Stimulated activated CD8-positive, alpha-beta memory T cell treated with anti-CD3 and anti-CD28 coated beads, Interleukin-7, amount 100 ng/mL, for 24 hours (primary cell): Measurements from ENCODE around the gene TMEM163.
"Not testable (repeated sequence)": the region's sequence is repeated elsewhere in the genome, so short reads cannot be mapped to it uniquely, and the experiment has no call there.

Experiments
- DNase-seq: peaks from one replicate; pipeline ENCODE4 v3.0.0-alpha.2; 2020; ENCODE audit warnings: low read depth

The TMEM163 gene

DNA sequence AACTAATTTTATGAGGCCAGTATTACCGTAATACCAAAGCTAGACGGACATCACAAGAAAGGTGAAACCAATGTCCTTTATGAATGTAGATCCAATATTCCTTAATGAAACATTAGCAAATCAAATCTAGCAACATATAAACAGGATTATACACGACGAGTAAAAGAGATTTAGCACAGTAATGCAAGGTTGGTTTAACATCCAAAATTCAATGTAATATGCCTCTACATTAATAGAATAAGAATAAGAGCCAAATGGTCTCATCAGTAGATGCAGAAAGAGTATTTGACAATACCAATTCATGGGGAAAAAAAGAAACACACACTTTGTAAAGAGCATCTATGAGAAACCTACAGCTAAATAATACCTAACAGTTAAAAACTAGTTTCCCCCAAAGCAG, 99.5 kb downstream of the TMEM163 start:
- DNase-seq, result no peak

DNA sequence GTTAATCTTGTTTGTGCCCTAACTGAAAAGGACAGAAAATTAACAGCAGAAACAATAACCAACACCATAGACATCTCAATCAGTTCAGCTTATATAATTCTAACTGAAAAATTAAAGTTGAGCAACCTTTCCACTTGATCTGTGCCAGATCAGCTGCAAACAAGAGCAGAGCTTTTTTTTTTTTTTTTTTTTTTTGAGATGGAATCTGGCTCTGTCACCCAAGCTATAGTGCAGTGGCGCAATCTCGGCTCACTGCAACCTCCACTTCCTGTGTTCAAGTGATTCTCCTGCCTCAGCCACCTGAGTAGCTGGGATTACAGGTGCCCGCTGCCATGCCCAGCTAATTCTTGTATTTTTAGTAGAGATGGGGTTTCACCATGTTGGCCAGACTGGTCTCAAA, 103.3 kb downstream of the TMEM163 start:
- DNase-seq, result not testable (repeated sequence)

DNA sequence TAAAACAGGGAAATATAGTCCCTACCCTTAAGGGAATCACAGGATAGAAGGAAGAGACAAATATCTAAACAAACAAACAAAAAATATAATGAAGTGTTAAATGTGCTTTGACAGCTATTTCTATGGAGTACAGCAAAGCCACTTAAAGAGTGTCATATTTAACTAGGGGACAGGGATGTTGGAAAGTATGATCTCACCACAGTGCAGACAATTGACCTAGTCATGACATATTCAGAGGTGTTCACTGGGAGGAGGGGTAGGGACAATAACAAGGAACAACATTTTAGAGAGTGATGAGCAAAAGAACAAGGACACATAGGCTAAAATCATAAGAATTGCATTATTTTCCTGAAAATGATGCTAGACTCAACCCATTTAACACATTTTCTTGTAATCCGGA, 107.5 kb downstream of the TMEM163 start:
- DNase-seq, result no peak

DNA sequence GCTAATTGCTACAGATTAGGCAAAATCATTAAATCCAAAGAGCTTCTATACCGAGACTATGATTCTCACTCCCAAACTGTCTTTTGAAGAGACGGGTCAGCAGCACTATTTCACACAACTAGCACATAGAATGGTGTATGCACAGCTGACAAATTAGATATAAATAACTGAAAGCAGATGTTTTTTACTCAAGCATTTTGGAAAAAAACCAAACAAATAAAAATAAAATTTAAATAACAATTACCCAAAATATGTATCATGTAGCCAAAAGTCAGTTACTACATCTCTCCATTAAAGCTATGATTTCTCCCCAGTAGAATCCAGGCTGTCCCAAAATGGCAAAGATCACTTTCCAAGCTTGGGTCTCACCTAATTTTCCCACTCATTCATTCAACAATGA, 107.9 kb downstream of the TMEM163 start:
- no peak for DNase-seq

DNA sequence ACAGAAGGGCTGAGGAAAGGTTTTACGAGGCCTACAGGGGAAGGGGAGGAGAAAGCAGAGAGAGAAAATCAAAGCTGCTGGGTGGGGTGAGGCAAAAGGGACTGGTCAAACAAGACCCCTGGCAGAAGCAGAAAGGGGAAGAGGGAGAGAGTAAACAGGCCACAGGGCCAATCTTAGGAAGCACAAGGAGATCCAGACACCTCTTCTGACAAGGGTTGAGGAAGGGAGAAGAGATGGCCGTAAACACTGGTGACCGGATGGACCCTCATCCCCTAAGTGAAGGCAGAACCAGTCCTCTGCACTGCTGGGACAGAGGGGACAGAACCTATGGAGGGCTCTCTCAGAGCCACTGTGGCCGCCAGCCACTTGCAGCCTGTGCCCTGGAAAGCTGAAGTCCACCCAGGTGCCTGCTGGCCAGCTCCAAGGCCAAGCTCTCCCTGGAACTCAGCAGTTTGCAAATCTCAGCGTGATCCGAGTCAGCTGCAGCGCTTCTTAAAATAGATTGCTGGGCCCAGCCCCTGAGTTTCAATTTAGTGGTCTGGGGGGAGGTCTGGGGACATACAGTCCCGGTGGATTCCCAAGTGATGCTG, 108.8 kb downstream of the TMEM163 start:
- no peak for DNase-seq

DNA sequence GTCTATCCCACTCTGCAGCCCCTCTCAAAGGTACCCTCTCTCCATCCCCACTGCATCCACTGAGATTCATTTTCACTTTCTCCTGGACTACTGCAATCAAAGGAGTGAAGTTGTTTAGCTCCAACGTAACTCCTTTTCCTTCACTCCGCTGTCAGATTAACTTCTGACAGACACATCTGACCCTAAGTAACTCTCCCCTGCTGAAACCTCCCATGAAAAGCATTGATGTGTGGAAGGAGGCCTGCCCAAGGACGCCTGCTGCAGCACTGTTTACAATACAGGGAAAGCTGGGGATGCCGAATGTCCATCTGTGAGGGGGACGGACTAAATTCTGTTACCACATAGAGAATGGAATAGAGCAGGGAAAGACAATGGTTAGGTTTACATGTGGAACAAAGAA, 114.8 kb downstream of the TMEM163 start:
- DNase-seq, result no peak

DNA sequence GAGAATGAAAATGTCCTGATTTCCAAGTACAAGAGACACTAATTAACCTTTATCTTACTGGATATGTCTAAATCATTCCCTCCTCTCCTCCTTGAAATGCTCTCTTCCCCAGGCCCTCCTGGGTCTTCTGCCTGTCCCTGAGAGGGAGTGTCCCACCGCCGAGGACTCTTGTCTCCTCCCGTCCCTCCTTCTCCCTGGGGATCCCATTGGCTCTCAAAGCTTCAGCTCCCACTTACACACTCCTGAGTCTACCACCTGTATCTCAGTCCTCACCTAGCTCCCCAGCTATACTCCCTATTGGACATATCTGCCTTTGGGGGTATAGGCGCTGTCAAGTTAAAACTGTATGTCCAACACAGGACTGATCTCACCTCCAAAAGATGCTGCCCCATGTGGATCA, 116.1 kb downstream of the TMEM163 start:
- no peak for DNase-seq

DNA sequence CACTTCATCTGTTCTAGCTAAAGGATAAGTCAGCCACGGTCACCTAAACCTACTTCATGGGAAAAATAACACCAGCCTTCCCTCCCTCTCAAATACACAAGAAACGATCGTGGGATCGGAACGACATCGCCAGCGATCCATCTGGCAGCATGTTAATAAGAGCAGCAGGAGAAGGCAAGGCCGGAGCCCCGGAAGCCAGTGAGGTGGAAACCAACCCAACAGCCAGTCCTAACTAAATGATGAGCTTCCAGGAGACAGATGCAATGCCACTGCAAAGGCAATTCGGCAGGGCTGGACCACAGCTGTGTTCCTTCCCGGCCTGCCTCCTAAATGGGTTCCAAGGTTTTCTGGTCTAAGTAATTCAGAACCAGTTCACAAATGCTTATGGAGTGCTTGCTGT, 117.5 kb downstream of the TMEM163 start:
- DNase-seq, result no peak

DNA sequence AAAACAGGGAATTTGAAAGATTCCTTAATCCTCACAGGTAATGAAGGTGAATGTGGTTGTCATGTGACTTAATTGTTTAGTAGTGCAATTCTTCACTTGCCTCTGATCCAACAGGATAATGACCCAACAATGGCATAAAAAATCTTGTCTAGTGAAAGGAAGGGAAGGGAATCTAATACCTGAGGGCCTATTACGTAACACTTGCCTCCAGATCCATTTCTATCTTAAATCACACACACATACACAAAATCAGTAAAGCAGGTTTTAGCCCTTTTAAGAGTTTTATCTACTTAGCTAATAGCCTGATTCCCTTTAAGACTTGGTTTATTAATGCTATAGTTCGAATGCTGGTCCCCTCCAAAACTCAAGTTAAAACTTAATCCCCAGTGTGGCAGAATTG, 118.6 kb downstream of the TMEM163 start:
- DNase-seq, result no peak

DNA sequence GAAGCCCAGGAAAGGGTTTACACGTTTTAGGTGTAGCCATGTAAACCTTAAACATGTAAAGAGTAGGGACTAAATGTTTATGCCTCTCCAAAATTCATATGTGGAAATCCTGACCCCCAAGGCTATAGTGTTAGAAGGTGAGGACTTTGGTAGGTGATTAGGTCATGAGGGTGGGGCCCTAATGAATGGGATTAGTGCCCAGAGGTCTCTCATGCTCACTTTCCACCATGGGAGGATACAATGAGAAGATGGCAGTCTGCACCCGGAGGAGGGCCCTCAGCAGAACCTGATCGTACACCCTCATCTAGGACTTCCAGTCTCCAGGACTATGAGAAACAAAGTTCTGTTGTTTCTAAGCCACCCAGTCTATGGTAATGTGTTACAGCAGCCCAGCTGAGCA, 119.6 kb downstream of the TMEM163 start:
- DNase-seq, result no peak

DNA sequence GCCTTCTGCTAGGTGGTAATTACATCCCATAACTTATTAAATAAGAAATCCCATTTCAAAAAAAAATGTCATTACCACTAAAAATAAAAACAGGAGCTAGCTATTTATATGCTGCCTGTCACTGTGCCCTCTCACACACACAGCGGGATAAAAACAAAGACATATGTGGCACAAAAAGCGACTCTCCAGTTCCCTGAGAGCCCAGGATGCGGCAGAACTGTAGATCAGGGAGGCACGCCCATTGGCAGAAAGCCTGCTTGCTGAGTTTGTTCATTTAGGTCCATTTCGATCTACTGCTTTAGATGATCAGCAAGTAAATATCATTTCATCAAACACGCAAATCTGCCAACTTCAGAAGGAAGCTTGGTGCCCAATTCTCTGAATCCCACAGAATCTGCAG, 124.4 kb downstream of the TMEM163 start:
- DNase-seq, result no peak

DNA sequence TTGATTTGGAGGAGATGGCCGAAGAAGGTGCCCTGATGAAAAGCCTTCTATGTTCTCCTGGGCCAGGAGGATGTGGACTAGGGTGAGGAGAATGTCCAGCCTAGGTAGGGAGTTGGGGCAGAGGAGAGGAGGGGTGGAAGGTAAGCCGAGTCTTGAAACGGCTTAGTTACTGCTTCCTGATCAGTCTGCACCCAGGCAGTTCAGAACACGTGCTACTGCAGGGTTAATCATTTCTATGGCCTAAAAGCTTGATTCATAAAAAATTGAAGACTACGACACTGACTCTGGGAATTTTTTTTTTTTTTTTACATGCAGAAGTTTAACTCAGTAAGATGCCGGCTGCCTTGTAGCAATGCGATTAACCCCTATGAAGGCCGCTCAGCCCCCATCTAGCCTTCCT, 125.3 kb downstream of the TMEM163 start:
- no peak for DNase-seq

DNA sequence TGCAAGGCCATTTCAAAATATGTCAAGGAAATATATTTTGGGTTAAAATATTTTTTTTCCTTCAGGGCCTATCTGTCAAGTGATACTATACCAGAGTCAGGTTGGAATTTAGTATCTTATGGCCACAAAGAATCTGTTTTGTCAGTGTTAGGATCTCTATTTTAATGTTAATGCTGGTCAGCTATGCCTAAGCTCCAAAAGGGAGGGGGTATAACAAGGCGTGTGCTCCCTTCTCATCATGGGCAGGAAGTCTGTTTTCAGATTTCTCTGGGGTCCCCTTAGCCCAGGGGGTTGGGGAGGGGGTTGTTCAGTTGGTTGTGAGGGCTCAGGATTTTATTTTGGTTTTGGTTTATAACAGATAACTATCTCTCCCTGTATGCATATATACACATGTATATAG, 126.4 kb downstream of the TMEM163 start:
- DNase-seq, result no peak

DNA sequence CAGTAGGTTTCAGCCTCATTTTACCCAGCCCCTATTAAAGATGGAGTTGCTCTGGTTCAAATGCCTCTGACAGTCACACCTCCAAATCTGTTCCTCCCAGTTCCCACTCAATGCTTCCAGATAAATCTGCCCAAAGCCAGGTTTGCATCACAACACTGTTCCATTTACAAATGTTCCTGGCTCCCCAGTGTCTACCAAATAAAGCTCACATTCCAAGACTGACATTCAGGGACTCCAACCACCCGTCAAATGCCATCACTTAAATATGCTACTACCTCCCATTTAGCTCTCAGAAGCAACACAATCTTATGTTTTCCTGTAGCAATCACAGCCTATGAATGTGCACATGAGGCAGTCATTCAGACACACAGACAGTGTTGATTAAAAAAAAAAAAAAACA, 127.3 kb downstream of the TMEM163 start:
- no peak for DNase-seq

DNA sequence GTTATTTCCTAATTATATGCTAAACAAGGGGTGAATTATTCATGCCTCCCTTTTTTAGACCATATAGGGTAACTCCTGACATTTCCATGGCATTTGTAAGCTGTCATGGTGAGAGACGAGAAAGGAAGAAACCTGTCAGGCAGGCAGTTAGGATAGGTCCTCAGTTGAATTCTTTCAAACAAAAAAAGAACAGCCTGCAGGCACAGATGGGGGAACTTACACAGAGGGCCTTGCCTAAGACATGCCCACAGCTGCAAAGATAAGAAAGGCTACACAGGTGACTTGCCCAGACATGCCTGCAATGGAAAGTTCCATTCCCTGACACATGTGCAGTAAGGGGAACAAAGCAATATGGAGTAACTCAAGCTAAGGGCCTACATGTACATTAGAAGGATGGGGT, 128.1 kb downstream of the TMEM163 start:
- DNase-seq, result no peak

DNA sequence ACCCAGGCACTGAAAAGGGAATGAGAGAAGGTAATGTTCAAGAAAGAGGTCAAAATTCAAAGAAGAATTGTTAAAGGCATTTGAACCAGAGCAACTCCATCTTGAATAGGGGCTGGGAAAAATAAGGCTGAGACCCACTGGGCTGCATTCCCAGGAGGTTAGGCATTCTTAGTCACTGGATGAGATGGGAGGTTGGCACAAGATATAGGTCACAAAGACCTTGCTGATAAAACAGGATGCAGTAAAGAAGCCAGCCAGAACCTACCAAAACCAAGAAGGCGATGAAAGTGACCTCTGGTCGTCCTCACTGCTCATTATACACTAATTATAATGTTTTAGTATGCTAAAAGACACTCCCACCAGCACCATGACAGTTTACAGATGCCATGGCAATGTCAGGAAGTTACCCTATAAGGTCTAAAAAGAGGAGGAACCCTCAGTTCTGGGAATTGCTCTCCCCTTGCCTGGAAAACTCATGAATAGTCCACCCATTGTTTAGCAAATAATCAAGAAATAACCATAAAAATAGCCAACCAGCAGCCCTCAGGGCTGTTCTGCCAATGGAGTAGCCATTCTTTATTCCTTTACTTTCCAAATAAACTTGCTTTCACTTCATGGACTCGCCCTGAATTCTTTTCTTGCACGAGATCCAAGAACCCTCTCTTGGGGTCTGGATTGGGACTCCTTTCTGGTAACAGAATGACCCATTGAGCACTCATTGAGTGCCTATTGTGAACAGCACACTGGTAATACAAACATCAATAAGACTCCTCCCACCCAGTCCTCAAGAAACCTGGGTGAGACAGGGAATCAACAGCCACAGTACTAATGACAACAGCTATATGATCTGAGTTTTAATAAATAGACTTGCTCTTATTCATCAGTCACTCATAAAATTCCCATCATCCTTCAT, 129.4 kb downstream of the TMEM163 start:
- not testable (repeated sequence) for DNase-seq

DNA sequence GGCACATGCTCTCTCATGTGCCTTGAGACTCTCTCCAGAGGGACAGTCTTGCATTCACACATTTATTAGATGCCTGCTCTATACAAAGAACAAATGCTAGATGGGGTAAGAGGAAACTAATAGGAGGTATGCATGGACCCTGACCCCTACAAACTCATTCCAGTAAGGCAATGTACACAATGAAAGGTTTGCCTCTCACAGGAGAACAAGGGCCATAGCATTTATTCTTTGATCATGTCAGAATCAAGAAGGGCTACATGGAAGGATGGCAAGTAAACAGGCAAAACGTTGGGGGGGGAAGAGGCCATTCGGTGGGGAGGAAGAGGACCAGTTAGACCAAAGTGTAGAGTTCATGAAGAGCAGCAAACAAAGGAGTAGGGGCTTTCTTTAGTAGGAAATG, 130.2 kb downstream of the TMEM163 start:
- DNase-seq, result no peak

DNA sequence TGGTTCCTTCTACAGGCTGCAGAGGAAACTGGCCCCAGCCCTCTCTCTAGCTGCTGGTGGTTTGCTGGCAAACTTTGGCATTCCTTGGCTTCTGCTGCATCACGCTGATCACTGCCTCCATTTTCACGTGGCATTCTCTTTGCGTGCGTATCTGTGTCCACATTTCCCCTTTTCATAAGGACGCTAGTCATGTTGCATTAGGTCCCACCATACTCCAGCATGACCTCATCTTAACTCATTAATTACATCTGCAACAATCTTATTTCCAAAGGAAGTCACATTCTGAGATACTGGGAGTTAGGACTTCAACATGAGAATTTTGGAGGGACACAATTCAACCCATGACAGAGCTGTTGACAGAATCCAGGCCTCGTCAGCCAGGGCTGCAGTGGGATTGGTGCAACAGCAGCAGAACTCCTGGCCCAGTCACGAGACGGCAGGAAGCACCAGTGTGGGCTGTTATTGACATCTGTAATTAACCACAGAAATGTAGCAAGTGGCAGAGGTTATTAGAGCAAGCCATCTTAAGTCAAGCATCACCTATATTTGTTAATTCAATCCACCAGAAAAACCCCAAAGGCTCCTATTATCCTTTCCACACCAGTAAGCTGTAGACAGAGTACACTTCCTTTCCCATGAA, 132.4 kb downstream of the TMEM163 start:
- DNase-seq, result no peak

DNA sequence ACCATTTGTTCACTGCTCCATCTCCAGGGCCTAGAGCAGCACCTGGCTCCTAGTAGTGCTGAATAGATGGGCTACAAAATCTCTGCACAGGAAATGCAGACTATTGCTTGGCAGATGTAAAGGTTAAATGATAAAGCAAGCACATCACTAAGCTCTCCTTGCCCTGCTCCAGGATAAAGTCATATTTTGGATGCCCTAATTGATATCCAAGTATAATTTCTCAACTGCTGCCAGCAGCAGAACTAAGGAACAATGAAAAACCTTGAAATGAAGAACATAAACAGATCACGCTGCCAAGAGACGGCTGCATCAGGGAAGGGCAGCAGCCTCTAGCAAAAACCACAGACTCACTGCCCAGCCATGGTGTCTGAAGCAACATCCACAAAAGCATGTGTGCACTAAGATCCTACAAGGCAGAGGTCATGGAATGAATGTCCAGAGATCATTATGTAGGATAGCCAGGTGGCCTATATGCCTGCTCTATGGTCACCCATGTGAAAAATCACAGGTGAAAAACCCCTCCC, 134.7 kb downstream of the TMEM163 start:
- DNase-seq, result no peak

DNA sequence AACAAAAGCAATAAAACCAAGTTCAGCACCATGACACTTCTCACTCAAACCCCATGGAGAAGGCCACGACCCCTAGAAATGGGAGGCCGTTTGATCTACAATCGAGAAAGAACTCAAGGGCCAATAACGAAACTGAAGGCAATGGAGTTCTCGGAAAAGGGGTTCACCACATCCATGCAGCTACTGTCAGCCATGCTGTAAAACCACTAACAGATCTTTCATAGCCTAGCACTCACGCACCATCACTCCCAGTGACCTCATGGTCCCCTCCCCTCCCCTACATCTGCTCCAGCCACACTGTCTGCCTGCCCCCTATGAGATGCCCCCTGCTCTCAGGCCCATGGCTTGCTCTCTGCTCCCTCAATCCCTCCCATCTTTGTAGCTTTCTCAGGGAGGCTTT, 135.3 kb downstream of the TMEM163 start:
- no peak for DNase-seq

DNA sequence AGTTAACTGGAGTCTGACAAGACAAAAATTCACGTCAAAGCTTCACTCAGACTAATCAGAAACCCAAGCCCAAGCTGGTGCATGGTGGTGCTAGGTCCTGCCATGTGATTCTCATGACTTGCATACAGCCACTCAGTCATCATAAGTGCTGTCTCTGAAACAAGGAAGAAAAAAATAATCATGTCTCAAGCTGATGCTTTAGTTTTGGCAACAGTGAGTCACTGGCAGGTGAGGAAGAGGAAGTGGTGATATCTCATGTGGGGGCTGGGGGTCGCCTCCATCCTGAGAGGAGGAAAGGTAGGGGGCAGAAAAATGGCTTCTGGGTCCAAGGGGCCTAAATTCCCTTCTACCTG, 136.3 kb downstream of the TMEM163 start:
- no peak for DNase-seq

DNA sequence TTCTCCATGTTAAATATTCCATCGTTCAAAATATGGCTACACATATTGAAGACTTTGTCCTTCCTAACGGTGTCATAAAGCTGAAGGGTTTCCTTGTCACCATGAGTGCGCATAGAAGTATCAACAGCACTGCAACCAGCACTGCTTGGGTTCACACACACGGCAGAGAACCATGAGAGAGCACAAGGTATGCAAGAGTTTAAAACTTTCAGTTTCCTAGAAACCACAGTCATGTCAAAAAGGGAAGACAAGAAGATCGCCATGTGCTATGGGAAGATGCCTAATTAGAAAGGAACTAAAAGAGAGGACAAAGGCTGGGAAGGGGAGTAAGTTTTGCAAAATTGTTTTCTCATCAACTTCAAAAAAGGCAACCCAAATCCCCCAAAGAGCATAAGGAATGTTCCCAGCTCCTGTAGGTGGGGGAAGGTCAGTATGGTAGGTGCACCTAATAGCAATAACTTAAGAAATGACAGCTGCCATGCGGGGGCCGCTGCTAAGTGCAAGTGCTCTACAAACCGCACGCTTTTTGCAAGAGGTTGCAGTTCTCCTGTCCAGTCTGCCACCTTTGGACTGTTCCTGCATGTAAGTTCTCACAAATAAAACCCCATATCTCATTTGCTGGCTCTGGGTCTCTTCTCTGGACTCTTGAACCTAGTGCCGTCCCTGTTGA, 136.8 kb downstream of the TMEM163 start:
- DNase-seq, result no peak

DNA sequence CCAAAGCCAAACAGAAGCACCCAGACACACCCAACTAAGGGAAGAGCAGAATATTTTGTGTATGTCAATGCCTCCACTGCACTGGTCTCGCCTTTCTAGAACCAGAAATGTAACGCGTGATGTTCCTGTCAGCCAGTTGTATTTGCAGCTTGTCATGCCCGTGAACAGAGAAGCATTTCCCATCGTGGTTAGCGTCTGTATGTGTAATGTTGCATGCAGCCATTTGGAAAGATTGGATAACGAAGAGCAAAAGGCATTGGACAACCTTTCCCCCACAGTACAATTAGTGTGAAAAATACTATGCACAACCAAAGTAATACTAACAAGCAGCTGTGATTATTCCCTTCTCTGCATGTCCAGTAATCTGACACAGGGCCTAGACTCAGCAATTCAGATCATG, 140.5 kb downstream of the TMEM163 start:
- DNase-seq, result no peak
